HUES6 (cell line): Measurements from ENCODE around the gene GNGT2.

Experiments used
- H3K27ac ChIP-seq: 2 replicates; pipeline ENCODE4 v1.7.0; 2013; ENCODE audit warnings: low read depth, mild to moderate bottlenecking, low read length, inconsistent platforms
- H3K27me3 ChIP-seq: 2 replicates; pipeline ENCODE4 v1.6.1; 2013; ENCODE audit warnings: low read length; ENCODE audit not compliant: control insufficient read depth, insufficient read depth
- H3K36me3 ChIP-seq: 2 replicates; pipeline ENCODE4 v1.6.1; 2013; ENCODE audit warnings: low read length; ENCODE audit not compliant: control insufficient read depth, insufficient read depth
- H3K4me1 ChIP-seq: 2 replicates; pipeline ENCODE4 v1.6.1; 2013; ENCODE audit warnings: low read length; ENCODE audit not compliant: control insufficient read depth, insufficient read depth
- H3K4me3 ChIP-seq: 2 replicates; pipeline ENCODE4 v1.5.1; 2013; ENCODE audit warnings: low read depth, low read length
- H3K9ac ChIP-seq: one replicate; pipeline ENCODE4 v1.6.1; 2013; ENCODE audit warnings: mild to moderate bottlenecking, low read length
- H3K9me3 ChIP-seq: 2 replicates; pipeline ENCODE4 v1.6.1; 2013; ENCODE audit warnings: low read depth, low read length; ENCODE audit not compliant: control insufficient read depth, insufficient read depth

The GNGT2 gene

GRCh38 chr17:49241692-49242397, 31.5 kb upstream of the GNGT2 start:
- no peaks in the 10 kb centered on the region for H3K36me3 ChIP-seq
- peaks cover 4% of the 10 kb centered on the region for H3K4me1 ChIP-seq
- H3K27ac ChIP-seq = no peak overlapping the region
- no peak overlapping the region for H3K9ac ChIP-seq
- no peaks in the 10 kb centered on the region for H3K9me3 ChIP-seq
- H3K4me3 ChIP-seq = no peak overlapping the region
- H3K27me3 ChIP-seq = no peaks in the 10 kb centered on the region

- Histone ChIP-seq H3K9me3 (no peaks in the 10 kb centered on the region), H3K4me1 (peaks cover 8% of the 10 kb centered on the region), H3K36me3 (no peaks in the 10 kb centered on the region), H3K27me3 (no peaks in the 10 kb centered on the region), H3K9ac (no peak overlapping the region), H3K27ac (no peak overlapping the region), H3K4me3 (no peak overlapping the region)
Measured at GRCh38 chr17:49241040-49241439, 30.7 kb upstream of the GNGT2 start.

GRCh38 chr17:49240619-49241018, 30.2 kb upstream of the GNGT2 start:
- Histone ChIP-seq H3K9ac (no peak overlapping the region), H3K4me3 (no peak overlapping the region), H3K9me3 (no peaks in the 10 kb centered on the region), H3K27ac (no peak overlapping the region), H3K4me1 (peaks cover 12% of the 10 kb centered on the region), H3K36me3 (no peaks in the 10 kb centered on the region), H3K27me3 (no peaks in the 10 kb centered on the region)

DNA sequence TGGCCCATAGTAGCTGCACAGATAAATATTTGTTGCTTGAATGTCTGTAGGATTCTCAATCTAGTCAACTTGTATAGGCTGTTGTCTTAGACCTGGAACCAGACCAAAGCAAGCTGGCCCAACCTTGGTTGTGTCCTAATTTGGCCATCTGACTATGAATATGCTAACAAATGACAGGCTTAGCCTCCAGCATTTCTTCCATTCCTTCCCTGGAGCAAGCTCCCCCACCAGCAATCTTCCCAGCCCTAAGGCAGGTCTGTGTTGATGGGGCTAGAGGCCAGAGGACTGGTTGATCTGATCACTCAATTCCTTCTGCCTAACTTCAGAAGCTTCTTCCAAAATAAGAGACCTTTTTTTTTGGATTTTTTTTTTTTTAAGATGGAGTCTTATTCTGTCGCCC, 29.6 kb upstream of the GNGT2 start:
- no peaks in the 10 kb centered on the region for H3K9me3 ChIP-seq
- no peaks in the 10 kb centered on the region for H3K27me3 ChIP-seq
- H3K4me3 ChIP-seq = no peak overlapping the region
- H3K4me1 ChIP-seq = peaks cover 12% of the 10 kb centered on the region
- no peaks in the 10 kb centered on the region for H3K36me3 ChIP-seq
- no peak overlapping the region for H3K27ac ChIP-seq
- H3K9ac ChIP-seq = no peak overlapping the region

GRCh38 chr17:49235896-49236295, 25.5 kb upstream of the GNGT2 start:
- Histone ChIP-seq H3K27me3 (peaks cover 11% of the 10 kb centered on the region), H3K27ac (no peak overlapping the region), H3K9me3 (no peaks in the 10 kb centered on the region), H3K36me3 (no peaks in the 10 kb centered on the region), H3K4me3 (no peak overlapping the region), H3K9ac (no peak overlapping the region), H3K4me1 (peaks cover 16% of the 10 kb centered on the region)

- Histone ChIP-seq H3K4me3 (no peak overlapping the region), H3K27ac (no peak overlapping the region), H3K27me3 (peaks cover 23% of the 10 kb centered on the region), H3K4me1 (peaks cover 18% of the 10 kb centered on the region), H3K9ac (no peak overlapping the region), H3K36me3 (no peaks in the 10 kb centered on the region), H3K9me3 (no peaks in the 10 kb centered on the region)
Measured at GRCh38 chr17:49234509-49235080, 24.2 kb upstream of the GNGT2 start.

DNA sequence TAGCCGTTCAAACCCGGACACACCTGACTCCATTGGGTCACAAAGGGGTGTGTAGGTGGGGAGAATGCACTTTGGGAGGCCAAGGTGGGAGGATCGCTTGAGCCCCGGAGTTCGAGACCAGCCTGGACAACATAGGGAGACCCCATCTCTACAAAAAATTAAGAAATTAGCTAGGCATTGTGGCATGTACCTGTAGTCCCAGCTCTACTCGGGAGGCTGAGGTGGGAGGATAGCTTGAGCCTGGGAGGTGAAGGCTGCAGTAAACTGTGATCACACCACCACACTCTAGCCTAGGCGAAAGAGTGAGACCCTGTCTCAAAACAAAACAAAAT, 21.2 kb upstream of the GNGT2 start:
- H3K9me3 ChIP-seq = no peaks in the 10 kb centered on the region
- no peaks in the 10 kb centered on the region for H3K36me3 ChIP-seq
- H3K27me3 ChIP-seq = peaks cover 49% of the 10 kb centered on the region
- peak overlapping the region; percentile 88 for H3K4me3 ChIP-seq
- no peak overlapping the region for H3K9ac ChIP-seq
- H3K4me1 ChIP-seq = peaks cover 19% of the 10 kb centered on the region
- no peak overlapping the region for H3K27ac ChIP-seq

DNA sequence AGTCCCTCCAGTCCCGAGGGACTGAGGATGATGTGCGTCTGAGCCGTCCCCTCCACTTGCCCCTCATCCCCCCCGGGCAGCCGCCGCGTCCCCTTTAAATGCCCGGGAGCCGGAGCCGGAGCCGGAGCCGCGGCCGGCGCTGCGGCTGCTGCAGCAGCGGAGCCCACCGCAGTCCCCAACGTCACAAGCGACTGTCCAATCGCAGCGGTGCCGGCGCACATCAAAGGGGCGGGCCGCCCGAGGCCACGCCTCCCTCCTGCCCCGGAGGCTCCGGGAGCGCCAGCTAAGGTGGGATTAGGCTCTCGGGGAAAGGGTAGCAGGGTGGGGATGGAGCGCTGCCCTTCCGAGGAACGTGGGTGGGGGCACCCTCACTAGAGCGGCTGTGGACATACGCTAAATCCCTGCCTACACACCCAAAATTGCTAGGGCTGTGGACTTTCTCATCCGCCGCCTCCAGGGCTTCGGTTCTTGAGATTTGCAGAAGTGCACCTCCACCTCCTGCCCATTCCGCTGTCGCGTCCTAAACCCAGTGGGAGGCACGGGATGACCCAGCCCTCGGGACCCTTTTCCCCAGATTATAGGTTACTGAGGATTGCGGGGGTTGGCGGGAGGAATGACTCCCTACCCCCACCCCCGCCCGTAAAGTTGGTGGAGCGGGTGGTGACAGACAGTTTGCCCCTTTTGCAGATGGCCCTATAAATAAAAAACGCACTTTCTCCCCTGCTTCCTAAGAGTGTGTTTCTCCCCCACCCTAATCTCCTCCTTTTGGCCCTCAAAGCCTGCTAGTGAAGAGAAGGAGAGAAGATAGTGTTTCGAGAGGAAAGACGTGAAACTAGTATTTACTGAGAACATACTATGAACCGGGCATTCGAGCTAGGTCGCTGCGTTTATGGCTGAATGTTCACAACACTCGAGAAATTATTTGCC, 20.5 kb upstream of the GNGT2 start, which contains the start of gene PHOSPHO1:
TSS of gene PHOSPHO1 (minus strand) at position 152 of the 927 bp plus-strand sequence. CDS start 4,096 bp downstream, outside the sequence.
- Histone ChIP-seq H3K27ac (no peak within 1 kb of the TSS), H3K4me1 (peaks cover 15% of the 10 kb centered on the region), H3K27me3 (peaks cover 56% of the 10 kb centered on the region), H3K36me3 (no peaks in the 10 kb centered on the region), H3K9me3 (no peaks in the 10 kb centered on the region), H3K9ac (peak within 1 kb of the TSS; percentile 37), H3K4me3 (peak within 1 kb of the TSS; percentile 88)

- Histone ChIP-seq H3K4me3 (peak overlapping the region; percentile 88), H3K27me3 (peaks cover 65% of the 10 kb centered on the region), H3K27ac (no peak overlapping the region), H3K9ac (peak overlapping the region; percentile 37), H3K36me3 (no peaks in the 10 kb centered on the region), H3K9me3 (no peaks in the 10 kb centered on the region), H3K4me1 (peaks cover 13% of the 10 kb centered on the region)
Measured at GRCh38 chr17:49229805-49230600, 19.6 kb upstream of the GNGT2 start.

DNA sequence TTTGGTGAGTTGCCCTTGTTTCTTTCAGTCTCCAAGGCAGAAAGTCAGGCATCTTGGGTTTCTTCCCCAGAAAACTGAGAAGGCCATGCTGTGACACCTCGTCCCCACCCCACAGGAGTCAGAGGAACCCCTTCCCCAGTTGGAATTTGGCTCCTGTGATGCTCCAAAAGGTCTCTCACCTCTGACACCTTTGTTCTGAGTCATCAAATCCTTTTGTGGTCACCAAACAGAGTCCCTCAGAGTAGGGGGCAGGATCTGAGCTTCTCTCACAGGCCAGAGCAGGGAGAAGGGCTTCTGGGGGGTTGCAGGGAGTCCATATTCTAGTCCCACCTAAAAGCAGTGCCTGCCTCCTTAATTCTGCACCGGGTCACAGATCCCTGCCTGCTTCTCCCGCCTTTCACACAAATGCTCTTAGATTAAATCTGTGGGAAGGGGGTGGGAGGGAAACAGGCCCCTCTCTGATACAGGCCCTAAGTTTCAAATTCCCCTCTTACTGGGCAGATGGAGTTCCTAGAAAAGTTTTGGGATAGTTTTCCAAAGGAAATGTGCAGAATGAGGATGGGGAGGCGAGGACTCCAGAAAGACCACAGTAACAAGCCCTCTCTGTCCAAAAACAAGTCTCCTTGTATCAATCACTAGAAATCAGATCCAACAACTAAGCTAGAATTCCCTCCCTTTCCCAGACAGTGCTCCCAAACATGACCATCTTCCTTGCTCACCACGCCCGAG, 18.9 kb upstream of the GNGT2 start:
- Histone ChIP-seq H3K27me3 (peaks cover 72% of the 10 kb centered on the region), H3K36me3 (no peaks in the 10 kb centered on the region), H3K9ac (no peak overlapping the region), H3K4me1 (peaks cover 20% of the 10 kb centered on the region), H3K4me3 (peak overlapping the region; percentile 88), H3K27ac (no peak overlapping the region), H3K9me3 (no peaks in the 10 kb centered on the region)
